ENCODE results near the gene HK1. TPM values are rescaled to one million over a fixed set of nuclear protein-coding genes. Genes with fewer than 3 reads are reported as not detected.

The HK1 gene
- total RNA-seq, 2 experiments from 2014 or later = 13.1 to 31.5 TPM

- Histone ChIP-seq H3K27ac (ENCODE audit: low read depth, low read length, poor library complexity, severe bottlenecking) (peak overlapping the region; percentile 34), H3K4me1 (ENCODE audit: insufficient read depth, low read length, poor library complexity, severe bottlenecking) (peaks cover 28% of the 10 kb centered on the region), H3K9me2 (ENCODE audit: insufficient read depth, low read length) (no peaks in the 10 kb centered on the region), H3K36me3 (ENCODE audit: insufficient read depth, low read length) (no peaks in the 10 kb centered on the region), H3K9me3 (ENCODE audit: low read length) (no peaks in the 10 kb centered on the region), H3K4me3 (ENCODE audit: low read depth, low read length, poor library complexity, severe bottlenecking) (peak overlapping the region; percentile 88), H4K20me1 (ENCODE audit: insufficient read depth, low read length) (no peaks in the 10 kb centered on the region), H2AFZ (ENCODE audit: low read length) (peak overlapping the region; percentile 84; the same call in 1 of the 2 replicates), H3K4me2 (ENCODE audit: low read length) (peak overlapping the region; percentile 77), H3K79me2 (ENCODE audit: insufficient read depth, low read depth, low read length) (peaks cover 12% of the 10 kb centered on the region; the same call in 1 of the 2 replicates)
- POLR2A ChIA-PET = interaction anchor here (0.7 to 1.4 kb wide), 3 partner anchors 28 to 86 kb away, joined by 3 to 6 read pairs (median 4); no protein-coding TSS in a partner anchor
- no TSS peak for BruUV-seq (replicated peaks)
- CTCF ChIA-PET (ENCODE audit: unreplicated experiment) = no interaction called here
- DNase-seq (ENCODE audit: low spot score) = peak; percentile 57
- intact Hi-C loops (cut with micrococcal nuclease; ENCODE audit: unreplicated experiment) = no loop called here
- TF ChIP-seq EZH2phosphoT487 (IDR thresholded peaks at IDR 0.05; ENCODE audit: borderline replicate concordance, low read depth, low read length) = no peak
- no peak for TF ChIP-seq CTCF (conservative IDR thresholded peaks at IDR 0.05; ENCODE audit: low read length)
Measured at GRCh38 chr10:69317175-69317604, 38.9 kb downstream of the HK1 start.

GRCh38 chr10:69317626-69318105 is 39.4 kb downstream of the HK1 start:
- no TSS peak for BruUV-seq (replicated peaks)
- peaks cover 12% of the 10 kb centered on the region; the same call in 1 of the 2 replicates for H3K79me2 ChIP-seq (ENCODE audit: insufficient read depth, low read depth, low read length)

More at GRCh38 chr10:69317626-69318105, 39.4 kb downstream of the HK1 start:
- H3K4me1 ChIP-seq (ENCODE audit: insufficient read depth, low read length, poor library complexity, severe bottlenecking) = peaks cover 28% of the 10 kb centered on the region
- no peaks in the 10 kb centered on the region for H4K20me1 ChIP-seq (ENCODE audit: insufficient read depth, low read length)
- DNase-seq (ENCODE audit: low spot score) = peak; percentile 32
- H3K27ac ChIP-seq (ENCODE audit: low read depth, low read length, poor library complexity, severe bottlenecking) = peak overlapping the region; percentile 34
- intact Hi-C loops (cut with micrococcal nuclease; ENCODE audit: unreplicated experiment) = loop anchor here (2.0 kb wide), 1 partner anchor 27 kb away; no protein-coding TSS in a partner anchor
- peak overlapping the region; percentile 84 for H2AFZ ChIP-seq (ENCODE audit: low read length)
- H3K4me2 ChIP-seq (ENCODE audit: low read length) = peak overlapping the region; percentile 77
- H3K36me3 ChIP-seq (ENCODE audit: insufficient read depth, low read length) = no peaks in the 10 kb centered on the region
- POLR2A ChIA-PET = interaction anchor here (0.7 to 1.4 kb wide), 3 partner anchors 27 to 86 kb away, joined by 3 to 6 read pairs (median 4); no protein-coding TSS in a partner anchor
- no peaks in the 10 kb centered on the region for H3K9me3 ChIP-seq (ENCODE audit: low read length)
- TF ChIP-seq EZH2phosphoT487 (IDR thresholded peaks at IDR 0.05; ENCODE audit: borderline replicate concordance, low read depth, low read length) (no peak), CTCF (conservative IDR thresholded peaks at IDR 0.05; ENCODE audit: low read length) (no peak)
- CTCF ChIA-PET (ENCODE audit: unreplicated experiment) = no interaction called here
- H3K4me3 ChIP-seq (ENCODE audit: low read depth, low read length, poor library complexity, severe bottlenecking) = peak overlapping the region; percentile 88
- H3K9me2 ChIP-seq (ENCODE audit: insufficient read depth, low read length) = no peaks in the 10 kb centered on the region
